Cerebellar nuclear complex (tissue), 1 donor: ENCODE results near the gene SUCNR1.
"Not testable (repeated sequence)": the region's sequence is repeated elsewhere in the genome, so short reads cannot be mapped to it uniquely, and the experiment has no call there.

Experiments
- DNase-seq, 2 experiments: peaks; one replicate each; lab custom pipeline; 2025; lab: John Stamatoyannopoulos, UW

The SUCNR1 gene, protein sequence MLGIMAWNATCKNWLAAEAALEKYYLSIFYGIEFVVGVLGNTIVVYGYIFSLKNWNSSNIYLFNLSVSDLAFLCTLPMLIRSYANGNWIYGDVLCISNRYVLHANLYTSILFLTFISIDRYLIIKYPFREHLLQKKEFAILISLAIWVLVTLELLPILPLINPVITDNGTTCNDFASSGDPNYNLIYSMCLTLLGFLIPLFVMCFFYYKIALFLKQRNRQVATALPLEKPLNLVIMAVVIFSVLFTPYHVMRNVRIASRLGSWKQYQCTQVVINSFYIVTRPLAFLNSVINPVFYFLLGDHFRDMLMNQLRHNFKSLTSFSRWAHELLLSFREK

GRCh38 chr3:151873398-151873797 is at the start of gene SUCNR1:
Gene SUCNR1 (plus strand): TSS chr3:151873643. CDS start chr3:151879893, 6,250 bp downstream.
- DNase-seq: no peak

DNA sequence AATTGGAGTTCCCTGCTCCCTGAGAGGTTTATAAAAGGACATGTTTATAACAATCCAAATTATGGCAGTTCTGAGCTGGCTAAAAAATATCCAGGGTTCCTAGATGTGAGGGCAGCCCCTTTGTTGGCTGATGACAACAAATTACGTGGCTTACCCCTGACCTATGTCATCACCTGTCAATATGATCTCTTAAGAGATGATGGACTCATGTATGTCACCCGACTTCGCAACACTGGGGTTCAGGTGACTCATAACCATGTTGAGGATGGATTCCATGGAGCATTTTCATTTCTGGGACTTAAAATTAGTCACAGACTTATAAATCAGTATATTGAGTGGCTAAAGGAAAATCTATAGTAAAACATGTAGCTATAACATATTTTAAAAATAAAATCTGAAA is 45.6 kb upstream of the SUCNR1 start:
- DNase-seq: no peak

GRCh38 chr3:151835751-151836525 is 37.5 kb upstream of the SUCNR1 start:
- no peak for DNase-seq

DNA sequence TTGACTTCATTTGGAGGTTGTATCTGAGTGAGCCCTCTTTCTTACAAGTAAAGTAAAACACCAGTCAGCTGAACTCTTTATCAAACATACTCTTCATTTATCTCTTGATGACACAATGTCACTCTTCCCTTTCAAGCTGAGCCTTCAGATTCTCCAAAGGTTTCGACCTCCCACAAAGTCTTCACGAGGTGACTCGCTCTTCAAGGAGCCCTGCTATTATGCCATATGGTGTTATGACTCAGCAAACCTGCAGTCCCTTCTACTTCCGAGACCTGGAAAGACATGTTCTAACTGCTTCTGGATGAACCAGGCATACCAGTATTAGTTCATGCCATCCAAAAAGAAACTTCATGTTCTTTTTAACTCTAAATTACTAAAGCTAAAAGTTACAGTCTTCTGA is 36.4 kb upstream of the SUCNR1 start:
- DNase-seq: no peak

DNA sequence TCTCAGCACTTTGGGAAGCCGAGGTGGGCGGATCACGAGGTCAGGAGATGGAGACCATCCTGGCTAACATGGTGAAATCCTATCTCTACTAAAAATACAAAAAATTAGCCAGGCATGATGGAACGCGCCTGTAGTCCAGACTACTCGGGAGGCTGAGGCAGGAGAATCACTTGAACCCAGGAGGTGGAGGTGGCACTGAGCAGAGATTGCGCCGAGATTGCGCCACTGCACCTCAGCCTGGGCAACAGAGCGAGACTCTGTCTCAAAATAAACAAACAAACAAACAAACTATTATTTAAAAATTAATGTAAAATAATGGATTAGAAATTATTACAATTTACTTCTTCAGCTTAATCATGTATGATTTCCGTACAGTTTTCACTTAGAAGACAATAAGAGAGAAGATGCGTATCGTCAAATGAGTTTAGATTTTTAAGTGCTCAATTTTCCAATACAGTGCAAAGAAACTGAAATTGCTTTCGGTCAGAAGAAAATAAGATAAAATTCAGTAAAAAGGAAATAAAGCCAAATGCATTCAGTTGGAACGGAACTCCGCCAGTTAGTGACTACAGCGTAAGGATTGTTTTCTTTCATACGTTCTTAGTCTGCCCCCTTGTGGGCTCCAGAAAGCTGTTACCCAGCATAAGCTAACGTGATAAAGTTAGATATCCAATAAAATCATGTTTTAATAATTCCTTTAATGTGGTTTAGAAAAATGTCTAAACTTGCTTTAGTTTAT is 34.7 kb upstream of the SUCNR1 start:
- DNase-seq: no peak

- no peak for DNase-seq
Measured at GRCh38 chr3:151839313-151839631, 34.2 kb upstream of the SUCNR1 start.

GRCh38 chr3:151841801-151842200 is 31.6 kb upstream of the SUCNR1 start:
- DNase-seq: no peak

GRCh38 chr3:151843275-151843674 is 30.2 kb upstream of the SUCNR1 start:
- no peak for DNase-seq

GRCh38 chr3:151845306-151845905 is 28.0 kb upstream of the SUCNR1 start:
- no peak for DNase-seq

- DNase-seq: not testable (repeated sequence)
Measured at GRCh38 chr3:151850065-151850464, 23.4 kb upstream of the SUCNR1 start.

GRCh38 chr3:151852074-151852811 is 21.2 kb upstream of the SUCNR1 start:
- no peak for DNase-seq

DNA sequence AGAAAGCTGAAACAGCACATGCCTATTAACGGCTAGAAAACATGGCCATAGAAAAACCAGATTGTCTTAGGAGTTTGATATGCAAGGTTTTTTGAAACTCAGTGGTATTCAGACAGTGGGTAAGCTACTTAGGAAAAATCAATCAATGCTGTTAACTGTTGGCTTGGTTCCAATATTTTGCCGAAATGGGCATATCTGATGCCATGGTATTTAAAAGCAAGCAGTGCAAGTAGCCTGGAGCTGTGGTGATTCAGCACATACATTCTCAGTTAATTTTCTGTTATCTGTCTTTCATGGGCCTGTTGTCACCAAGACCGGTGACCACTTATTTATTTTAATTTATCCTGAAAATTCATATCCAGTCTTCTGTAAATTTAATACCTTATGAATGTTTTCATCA is 17.3 kb upstream of the SUCNR1 start:
- no peak for DNase-seq

DNA sequence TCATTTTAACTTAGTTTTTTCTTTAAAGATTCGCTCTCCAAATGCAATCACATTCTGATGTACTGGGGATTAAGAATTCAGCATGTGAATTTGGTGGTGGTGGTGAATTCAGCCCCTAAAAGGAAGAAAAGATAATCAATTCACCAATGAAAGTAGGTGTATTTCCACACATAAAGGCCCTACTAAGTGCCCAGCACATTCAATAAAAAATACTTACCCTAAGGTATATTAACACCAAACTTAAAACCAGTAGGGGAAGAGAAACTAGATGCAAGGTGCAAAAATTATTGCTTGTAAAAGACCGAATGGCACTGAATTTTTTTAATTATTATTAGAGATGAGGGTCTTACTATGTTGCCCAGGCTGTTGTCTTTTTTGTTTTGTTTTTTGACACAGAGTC is 16.8 kb upstream of the SUCNR1 start:
- no peak for DNase-seq

- no peak for DNase-seq
Measured at GRCh38 chr3:151859233-151859673, 14.2 kb upstream of the SUCNR1 start.

- no peak for DNase-seq
Measured at GRCh38 chr3:151859905-151860304, 13.5 kb upstream of the SUCNR1 start.

DNA sequence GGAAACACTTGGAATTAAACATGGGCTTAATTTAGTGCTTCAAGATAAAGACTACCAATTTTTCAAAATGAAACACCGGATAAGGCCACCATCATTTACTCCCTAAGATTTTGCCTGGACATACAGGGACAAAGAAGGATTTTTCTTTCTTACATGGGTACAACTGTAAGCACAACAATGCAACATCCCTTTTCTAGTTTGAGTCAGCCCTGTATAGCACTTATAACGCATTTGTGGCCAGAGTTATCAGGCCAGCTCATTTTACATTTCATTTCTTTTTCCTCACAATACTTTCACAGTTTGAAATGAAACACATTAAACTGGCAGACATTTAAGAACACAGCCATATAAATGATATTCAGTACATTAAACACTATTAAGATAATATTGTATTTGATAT is 9.8 kb upstream of the SUCNR1 start:
- no peak for DNase-seq

GRCh38 chr3:151864423-151865101 is 8.9 kb upstream of the SUCNR1 start:
- no peak for DNase-seq

DNA sequence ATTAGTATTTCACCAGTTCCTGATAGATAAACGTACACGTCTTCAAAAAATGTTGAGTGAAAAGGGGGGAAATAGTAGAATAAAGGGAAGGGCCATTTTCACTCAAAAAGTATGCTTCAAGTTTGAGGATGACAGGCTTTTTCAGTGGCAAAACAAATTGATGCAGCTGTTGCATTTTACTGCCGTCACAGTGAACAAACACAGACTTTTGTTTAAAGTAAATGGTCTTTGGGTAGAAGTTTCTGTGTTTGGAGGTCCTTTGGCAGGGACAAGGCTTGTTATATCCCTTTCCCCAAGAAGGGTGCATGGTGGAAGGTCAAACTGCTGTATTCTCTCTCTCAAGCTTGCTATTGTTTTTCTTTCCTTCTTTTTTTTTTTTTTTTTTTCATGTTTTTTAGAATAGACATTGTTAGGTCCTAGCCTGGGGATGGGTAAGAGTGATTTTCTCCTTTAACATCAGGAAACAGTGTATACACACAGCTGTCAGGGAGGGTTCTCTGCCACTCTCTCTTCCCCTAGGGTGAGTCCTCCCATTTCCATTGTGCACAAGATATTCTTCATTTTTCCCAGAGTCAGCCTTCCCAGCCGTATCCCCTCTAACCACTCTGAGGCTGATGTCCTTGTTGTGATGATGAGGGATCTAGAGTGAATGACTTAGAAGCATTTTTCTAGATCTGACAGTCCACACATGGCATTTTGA is 6.6 kb upstream of the SUCNR1 start:
- no peak for DNase-seq

GRCh38 chr3:151867666-151868065 is 5.8 kb upstream of the SUCNR1 start:
- DNase-seq: no peak

DNA sequence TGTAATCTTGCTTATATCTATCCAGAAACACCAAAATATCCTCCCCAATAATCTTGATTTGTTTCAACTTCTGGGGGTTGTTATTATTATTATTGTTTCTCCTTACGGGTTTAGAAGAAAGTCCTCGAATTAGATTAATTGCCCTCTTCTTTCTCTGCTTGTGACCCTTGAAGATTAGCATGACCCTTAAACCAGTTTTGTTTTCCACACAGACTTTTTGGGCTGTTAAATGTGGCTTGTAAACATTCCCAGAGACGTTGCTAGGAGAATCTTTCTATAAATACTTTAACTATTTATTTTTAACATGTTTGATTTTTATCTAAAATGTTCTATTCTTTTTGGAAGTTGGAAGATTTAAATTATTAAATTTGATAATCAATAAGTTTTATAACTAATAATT is 4.3 kb upstream of the SUCNR1 start:
- DNase-seq: no peak
